Germinal center (tissue), 1 donor: Measurements from ENCODE around the gene LCK.
A peak's percentile ranks its signal among the peaks of the same experiment; 100 is the strongest.

Experiments
- DNase-seq: peaks from one replicate; pipeline ENCODE4 v3.0.0; 2012; ENCODE audit warnings: mixed read lengths, low spot score

Gene LCK

DNA sequence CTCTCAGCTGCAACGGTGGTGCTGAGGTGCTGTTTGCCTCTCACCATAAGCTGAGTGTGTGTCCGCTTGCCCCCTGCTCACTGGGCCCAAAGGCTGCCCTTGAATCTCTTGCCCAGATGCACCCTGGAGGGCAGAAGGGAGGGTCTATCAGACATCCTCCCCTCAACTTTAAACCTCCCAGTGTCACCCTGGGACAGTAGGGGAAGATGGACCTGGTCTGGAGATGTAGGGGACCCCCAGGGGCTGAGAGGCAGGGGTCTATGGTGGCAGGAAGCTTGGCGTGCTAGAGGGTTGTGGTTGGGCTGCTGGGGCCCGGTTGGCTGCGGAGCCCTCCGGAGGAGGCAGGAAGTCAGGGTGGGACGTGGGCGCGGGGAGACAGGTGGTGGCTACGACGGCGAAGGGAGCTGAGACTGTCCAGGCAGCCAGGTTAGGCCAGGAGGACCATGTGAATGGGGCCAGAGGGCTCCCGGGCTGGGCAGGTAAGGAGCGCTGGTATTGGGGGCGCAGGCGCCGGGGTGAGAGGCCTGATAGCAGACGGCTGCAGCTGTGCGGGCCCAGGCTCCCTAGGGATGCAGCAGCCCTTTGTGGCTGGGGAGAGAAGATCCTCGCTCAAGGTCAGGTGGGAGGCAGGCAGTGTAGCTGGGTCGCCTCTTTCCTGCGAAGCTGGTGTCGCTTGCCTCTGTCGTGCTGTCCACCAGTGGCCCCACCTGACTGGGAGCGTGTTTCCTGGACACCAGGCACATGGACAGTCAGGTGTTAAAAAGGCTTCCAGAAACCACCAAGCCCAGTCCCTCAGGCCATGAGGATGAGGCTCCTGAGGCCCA is at the start of gene LCK:
Gene LCK (plus strand): TSS at position 373 of the 824 bp plus-strand sequence. CDS start 23,065 bp downstream, outside the sequence.
- peak; percentile 73 for DNase-seq

DNA sequence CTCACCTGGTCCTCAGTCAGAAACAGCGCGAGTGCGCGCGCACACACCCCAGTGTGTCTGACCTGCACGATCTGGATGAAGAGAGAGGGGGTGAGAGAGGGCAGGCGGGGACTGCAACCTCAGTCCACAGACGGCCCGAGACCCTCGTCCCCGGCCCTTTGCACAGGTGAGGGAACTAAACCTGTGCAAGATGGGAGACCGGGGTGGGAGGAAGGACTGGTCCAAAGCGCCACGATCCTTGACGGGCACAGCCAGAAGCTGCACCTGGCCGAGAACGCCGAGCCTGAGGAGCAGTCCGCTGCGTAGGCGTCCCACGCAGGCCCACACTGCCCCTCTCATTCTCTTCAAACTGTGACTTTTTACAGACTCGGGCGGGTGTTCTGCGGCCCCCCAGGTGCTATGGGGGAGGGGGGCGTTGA is 46.1 kb upstream of the LCK start:
- no peak for DNase-seq

DNA sequence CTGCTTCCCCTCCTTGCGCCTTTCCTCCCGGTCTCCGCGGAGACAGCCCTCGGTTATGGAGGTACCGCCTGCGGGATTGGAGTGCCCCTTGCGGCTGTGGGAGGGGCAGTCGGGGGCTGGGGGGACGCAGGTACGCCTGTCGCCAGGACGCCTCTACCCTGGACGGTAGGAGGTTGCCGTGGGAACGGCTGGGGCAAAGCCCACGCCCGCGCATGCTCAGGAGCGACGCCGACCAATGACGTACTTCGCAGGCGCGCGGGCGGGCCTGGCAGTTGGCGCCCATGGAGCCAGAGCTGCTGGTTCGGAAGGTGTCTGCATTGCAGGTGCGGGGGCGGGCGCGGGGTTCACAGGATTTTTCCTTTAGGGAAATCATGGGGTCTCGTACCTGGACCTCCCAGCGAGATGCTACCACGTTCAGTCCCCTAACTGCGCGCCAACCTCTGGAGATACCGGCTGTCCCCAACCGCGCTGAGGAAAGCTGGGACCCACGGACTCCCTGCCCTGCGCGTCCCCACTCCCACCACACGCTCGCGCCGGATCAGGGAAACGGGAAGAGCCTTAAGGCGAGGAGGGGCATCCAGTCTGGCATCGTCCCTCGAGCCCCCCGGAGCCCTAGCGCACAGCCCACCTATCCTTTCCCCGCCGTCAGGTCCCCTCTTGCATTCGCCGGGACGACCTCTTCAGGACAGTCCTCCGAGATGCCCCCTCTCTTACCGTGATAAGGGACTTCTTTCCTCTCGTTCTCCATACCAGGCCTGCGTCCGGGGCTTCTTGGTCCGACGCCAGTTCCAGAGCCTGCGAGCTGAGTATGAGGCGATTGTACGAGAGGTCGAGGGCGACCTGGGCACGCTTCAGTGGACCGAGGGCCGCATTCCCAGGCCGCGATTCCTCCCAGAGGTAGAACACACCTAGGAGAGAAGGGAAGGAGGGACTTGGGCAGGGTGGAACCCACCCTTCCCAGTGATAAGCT is 45.4 kb upstream of the LCK start, which contains the start of gene IQCC:
Gene IQCC (plus strand): TSS at position 271 of the 970 bp plus-strand sequence. CDS start 11 bp downstream, at position 282.
- DNase-seq, result peak; percentile 91

DNA sequence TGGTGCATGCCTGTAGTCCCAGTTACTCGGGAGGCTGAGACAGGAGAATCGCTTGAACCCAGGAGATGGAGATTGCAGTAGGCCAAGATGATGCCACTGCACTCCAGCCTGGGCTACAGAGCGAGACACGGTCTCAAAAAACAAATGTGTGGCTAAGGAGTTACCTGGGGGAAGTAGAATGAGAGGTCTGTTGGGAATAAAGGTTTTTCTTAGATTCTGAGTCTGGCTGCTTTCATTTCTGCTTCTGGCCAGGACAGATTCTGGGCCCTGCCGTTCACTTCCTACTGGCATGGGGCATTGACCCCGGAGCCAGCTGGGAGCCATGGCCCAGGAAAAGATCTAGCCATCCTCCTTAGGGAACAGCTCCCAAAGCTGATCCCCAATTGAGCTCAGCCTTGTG is 42.6 kb upstream of the LCK start:
- peak; percentile 45 for DNase-seq

DNA sequence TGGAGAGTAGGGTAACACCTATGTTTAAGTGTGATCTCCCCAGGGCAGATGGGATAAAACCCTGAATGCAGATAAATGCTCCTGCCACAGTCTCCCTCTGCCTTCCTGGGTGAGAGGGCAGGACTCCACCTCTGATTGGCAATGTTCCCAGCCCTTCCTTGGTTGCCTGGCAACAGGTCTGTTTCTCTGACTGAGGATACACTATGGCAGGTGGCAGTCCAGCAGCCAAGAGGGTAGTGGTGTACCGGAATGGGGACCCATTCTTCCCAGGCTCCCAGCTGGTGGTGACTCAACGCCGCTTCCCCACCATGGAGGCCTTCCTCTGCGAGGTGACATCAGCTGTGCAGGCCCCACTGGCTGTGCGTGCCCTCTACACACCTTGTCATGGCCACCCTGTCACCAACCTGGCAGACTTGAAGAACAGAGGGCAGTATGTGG is 42.2 kb upstream of the LCK start, which contains the start of gene DCDC2B:
Gene DCDC2B (plus strand): TSS at position 199 of the 438 bp plus-strand sequence. CDS start 5 bp downstream, at position 204.
- DNase-seq, result no peak

DNA sequence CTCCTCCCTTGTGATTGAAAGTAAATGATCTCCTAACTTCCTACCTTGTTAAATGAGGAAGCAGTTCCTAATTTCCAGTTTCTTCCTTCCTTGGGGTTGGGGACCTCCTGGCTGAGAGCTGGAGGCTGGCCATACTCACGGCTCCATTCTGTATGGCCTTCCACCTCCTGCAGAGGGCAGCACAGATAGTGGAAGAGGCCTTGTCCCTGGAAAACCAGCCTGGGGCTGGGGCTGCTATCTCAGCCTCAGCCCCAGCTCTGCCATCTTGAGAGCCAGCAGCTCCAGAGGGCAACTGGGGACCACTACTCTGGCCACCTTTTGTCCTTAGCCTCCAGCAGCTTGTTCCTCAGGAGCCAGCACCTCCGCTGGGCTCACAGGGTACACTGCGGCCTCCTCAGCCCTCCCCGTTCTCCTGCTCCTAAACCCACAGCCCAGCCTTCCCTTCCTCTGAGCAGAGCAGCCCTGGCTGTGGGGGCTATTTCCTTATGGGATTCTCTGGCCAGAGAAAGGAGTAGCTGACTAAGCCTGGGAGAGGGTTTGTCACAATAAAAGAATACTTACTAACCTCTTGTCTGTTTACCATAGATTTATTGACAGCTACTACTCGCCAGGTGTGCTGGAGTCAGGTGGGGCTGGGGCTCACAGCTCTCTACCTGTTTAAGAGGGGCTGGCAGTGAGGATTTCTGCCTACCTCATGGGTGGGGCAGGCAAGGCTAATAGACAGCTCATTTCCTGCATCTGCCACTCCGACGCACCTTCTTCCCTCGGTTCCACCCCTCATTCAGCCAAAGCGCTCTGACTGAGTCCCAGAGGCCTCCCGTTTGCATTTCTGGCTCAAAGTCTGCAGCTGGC is 35.2 kb upstream of the LCK start:
- DNase-seq, result peak; percentile 69

- no peak for DNase-seq
Measured at GRCh38 chr1:32216566-32216965, 34.5 kb upstream of the LCK start.

DNA sequence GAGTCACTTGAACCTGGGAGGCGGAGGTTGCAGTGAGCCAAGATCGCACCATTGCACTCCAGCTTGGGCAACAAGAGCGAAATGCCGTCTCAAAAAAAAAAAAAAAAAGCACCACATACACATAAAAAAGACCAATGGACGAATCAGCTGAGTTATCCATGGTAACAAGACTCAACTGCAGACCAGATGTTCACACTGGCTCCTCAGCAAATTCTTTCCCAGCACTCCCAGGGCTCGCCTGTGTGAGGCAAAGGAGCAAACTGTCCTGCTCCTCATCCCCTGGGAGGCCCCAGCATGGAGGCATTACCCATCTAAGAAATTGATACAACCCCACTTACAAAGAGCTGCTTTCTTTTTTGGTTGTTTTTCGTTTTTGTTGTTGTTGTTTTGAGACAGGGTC is 32.0 kb upstream of the LCK start:
- DNase-seq, result no peak

GRCh38 chr1:32220746-32221580 is 30.1 kb upstream of the LCK start:
- DNase-seq, result no peak

DNA sequence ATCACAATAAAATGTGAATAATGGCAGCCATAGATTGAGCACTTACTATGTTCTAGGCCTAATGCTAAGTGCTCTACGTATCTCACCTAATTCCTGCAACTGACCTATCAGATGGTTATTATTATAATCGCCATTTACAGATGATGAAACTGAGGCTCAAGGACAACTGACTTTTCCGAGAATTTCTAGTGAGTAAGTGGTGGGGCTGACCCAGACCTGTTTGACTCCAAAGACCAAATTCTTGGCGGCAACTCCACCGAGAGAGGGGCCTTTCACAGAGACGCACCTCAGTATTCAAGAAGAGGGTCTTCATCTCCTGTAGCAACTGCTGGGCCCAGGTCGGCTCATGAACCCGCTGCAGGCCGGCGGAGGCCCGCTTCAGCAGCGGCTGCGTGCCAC is 29.5 kb upstream of the LCK start:
- DNase-seq, result no peak

- DNase-seq, result peak; percentile 92
Measured at GRCh38 chr1:32221980-32222755, 28.9 kb upstream of the LCK start, which contains the start of the genes EIF3I and TMEM234. TSS of gene EIF3I (plus strand) at chr1:32222407. CDS start at chr1:32222442, 35 bp downstream. TSS of gene TMEM234 (minus strand) at chr1:32222353. CDS start at chr1:32222322, 31 bp downstream.

DNA sequence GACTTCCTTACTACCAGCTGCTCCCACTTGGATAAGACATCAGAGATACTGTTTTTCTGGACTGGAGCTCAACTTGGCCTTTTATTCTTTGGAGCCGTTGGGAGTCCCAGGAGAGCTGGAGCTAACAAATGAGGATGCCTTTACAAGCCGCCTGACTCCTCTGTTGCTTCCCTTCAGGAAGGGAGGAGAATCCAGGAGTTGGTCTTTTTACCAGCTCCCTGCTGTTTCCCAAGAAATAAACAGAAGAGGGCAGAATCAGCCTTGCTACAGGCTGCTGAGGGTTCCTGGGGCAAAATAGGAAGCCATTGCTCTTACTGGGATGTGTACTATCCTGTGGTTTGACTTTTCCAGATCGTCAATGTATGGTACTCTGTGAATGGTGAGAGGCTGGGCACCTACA is 27.4 kb upstream of the LCK start:
- no peak for DNase-seq

- no peak for DNase-seq
Measured at GRCh38 chr1:32224285-32224684, 26.8 kb upstream of the LCK start.

- DNase-seq, result no peak
Measured at GRCh38 chr1:32228771-32229170, 22.3 kb upstream of the LCK start.

DNA sequence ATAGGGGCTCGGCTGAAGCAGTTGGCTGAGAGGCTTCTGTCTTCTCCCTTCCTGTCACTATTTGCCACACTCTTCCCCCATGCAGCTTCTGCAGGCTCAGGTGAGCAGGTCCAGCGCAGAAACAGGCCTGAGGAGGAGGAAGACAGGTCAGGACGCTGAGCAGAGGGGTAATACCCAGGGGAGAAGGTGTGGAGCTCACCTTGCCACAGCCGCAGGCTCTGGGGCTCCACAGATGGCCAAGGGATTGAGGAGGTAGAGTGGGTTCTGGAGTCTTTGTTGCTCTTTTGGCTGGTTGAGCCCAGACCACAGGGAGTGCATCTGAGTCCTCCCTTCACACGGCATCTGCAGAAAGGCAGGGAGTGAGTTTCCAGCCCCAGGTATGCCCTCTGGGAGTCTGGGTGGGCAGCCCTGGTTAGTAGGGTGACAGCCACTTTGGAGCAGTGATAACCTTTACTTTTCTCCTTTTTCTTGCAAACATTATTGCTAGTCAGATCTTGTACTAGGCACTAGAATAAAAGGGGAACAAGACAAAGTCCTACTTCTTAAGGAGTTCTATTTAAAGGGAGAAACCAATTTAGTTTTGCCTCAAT is 19.1 kb upstream of the LCK start:
- DNase-seq, result no peak

DNA sequence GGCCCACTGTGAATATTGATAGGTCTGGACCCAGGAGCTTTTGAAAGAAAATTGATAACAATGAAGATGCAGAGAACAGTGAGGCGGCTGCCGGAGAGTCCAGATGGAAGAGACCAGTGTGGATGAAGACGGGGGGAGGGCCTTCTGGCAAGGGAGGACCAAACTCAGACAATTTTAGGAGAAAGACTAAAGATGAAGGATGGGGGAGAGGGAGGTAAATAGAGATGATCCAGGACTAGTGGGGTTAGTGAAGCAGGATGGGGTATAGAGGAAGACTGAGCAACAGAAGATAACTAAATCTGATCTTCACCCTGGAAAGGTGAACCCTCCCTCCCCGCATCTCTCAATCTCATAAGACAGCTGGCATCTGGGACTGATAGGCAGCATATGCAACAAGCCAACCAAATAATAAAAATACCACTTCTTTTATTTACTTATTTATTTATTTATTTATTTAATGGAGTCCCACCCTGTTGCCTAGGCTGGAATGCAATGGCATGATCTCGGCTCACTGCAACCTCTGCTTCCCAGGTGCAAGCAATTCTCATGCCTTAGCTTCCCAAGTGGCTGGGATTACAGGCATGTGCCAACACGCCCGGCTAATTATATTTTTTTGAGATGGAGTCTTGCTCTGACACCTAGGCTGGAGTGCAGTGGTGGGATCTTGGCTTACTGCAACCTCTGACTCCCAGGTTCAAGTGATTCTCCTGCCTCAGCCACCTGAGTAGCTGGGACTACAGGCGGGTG is 18.3 kb upstream of the LCK start:
- no peak for DNase-seq

DNA sequence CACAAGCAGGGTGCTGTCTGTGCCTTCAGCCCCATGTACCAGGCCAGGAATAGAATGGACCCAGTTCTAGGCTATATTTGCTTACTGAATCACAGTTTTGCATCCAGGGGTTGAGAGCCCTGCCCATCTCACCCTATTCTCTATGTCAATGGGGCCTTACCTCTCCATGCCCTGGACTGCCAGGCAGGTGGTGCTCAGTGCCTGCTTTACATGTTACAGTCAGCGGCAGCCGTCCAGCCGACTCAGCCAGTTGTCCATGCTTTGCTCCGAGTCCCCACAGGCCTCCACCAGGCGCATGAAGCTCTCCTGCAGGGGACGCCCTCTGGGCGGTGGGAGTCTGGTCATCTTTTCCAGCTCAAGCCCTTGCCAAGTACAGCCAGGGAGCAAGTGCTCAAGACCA is 16.3 kb upstream of the LCK start:
- no peak for DNase-seq

DNA sequence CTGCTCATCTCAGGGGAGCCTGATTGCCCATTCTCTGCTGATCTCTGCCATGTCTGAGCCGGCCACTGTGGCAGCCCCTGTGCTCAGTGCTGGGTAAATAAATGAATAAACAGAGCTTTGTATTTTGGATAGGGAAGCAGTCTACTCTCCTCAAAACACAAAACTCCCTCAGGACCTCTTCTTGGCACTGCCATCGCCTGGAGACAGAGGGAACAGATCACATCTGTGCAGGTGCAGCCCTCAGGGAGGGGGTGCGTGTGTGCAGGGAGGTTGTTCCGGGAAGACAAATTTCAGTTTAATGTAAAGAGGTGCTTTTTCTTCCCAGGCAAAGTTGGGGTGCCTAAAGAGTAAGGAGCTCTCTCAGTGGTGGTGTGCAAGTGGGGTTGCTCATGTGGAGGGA is 11.7 kb upstream of the LCK start:
- no peak for DNase-seq

DNA sequence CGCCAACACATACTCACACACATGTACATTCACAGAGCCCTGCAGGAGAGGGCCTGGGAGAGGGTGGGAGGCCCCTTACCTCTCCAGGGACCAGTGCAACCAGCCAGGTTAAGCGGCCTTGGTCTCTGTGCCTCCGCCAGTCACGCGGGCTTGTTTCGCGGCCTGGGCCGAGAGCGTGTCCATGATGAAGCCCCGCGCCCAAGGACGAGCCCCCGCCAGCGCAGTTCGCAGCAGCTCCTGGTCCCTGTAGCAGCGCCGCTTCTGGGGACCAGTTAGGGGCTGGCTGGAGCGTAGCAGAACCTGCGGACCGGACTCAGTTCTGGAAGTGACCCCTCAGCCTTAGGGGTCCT is 11.3 kb upstream of the LCK start:
- DNase-seq, result no peak
